SK-N-SH (cell line): ENCODE results near the gene LPCAT2. TPM values are rescaled to one million over a fixed set of nuclear protein-coding genes. Genes with fewer than 3 reads are reported as not detected.

Experiments
- CTCF ChIA-PET: fragments of 300-600, 350-600 bp; formaldehyde crosslinking; extraction: SDS; loops from one replicate; lab custom pipeline; 2021; lab: Yijun Ruan, JAX
- POLR2A ChIA-PET: fragments of 350-600 bp; sonication (Branson Sonifier 250); formaldehyde crosslinking; extraction: SDS; loops from one replicate; lab custom pipeline; 2020; ENCODE audit warnings: antibody characterized with exemption, inconsistent platforms; lab: Yijun Ruan, JAX
- DNase-seq: peaks from one replicate; pipeline ENCODE4 v3.0.0; 2012
- H2AFZ ChIP-seq: fragments of 200-600 bp; sonication (generic); 2 replicates; pipeline ENCODE4 v1.8.1; 2016; ENCODE audit warnings: antibody characterized with exemption, mild to moderate bottlenecking, low read depth
- H3F3A ChIP-seq: fragments of 200-600 bp; sonication (generic); replicated peaks from 2 replicates; pipeline ENCODE3; 2016; ENCODE audit warnings: antibody characterized with exemption, mild to moderate bottlenecking; ENCODE audit not compliant: insufficient read depth
- H3K27ac ChIP-seq, 2 experiments: fragments of 200-500 bp in 1 of 2; fragments of 200-600 bp in 1 of 2; sonication (Bioruptor generic) in 1 of 2; sonication (generic), shearing (Covaris generic) in 1 of 2; 2 replicates each; pipeline versions ENCODE4 v1.5.1 to v1.6.1; 2014 to 2016; ENCODE audit warnings: low read depth in 2 of 2, inconsistent platforms in 1 of 2, low read length in 1 of 2, mild to moderate bottlenecking in 1 of 2, mixed read lengths in 1 of 2
- H3K27me3 ChIP-seq: fragments of 200-600 bp; sonication (generic), shearing (Covaris generic); 2 replicates; pipeline ENCODE4 v1.6.1; 2016; ENCODE audit warnings: mixed run types; ENCODE audit not compliant: insufficient read depth
- H3K36me3 ChIP-seq, 2 experiments: fragments of 200-500 bp in 1 of 2; fragments of 200-600 bp in 1 of 2; sonication (Bioruptor generic) in 1 of 2; sonication (generic) in 1 of 2; replicated peaks in 1 of 2; 2 replicates each; pipeline versions ENCODE3 to v1.5.1; 2014 to 2016; ENCODE audit warnings: low read length in 1 of 2, mild to moderate bottlenecking in 1 of 2; ENCODE audit not compliant: insufficient read depth in 2 of 2, control insufficient read depth in 1 of 2
- H3K4me1 ChIP-seq, 2 experiments: fragments of 200-500 bp in 1 of 2; fragments of 200-600 bp in 1 of 2; sonication (Bioruptor generic) in 1 of 2; sonication (generic), shearing (Covaris generic) in 1 of 2; 2 replicates each; pipeline versions ENCODE4 v1.5.1 to v1.6.1; 2014 to 2016; ENCODE audit warnings: low read depth in 1 of 2, low read length in 1 of 2, mixed run types in 1 of 2; ENCODE audit not compliant: insufficient read depth in 2 of 2, control insufficient read depth in 1 of 2
- H3K4me2 ChIP-seq: fragments of 200-600 bp; sonication (generic), shearing (Covaris generic); 2 replicates; pipeline ENCODE4 v1.6.1; 2017; ENCODE audit warnings: mixed run types
- H3K4me3 ChIP-seq, 2 experiments: fragments of 200-500 bp in 1 of 2; fragments of 200-600 bp in 1 of 2; sonication (Bioruptor generic) in 1 of 2; sonication (generic), shearing (Covaris generic) in 1 of 2; 2 replicates each; pipeline versions ENCODE4 v1.5.1 to v1.8.1; 2014 to 2016; ENCODE audit warnings: low read depth in 2 of 2, inconsistent platforms in 1 of 2, low read length in 1 of 2, mild to moderate bottlenecking in 1 of 2, mixed read lengths in 1 of 2, moderate library complexity in 1 of 2
- H3K79me2 ChIP-seq: fragments of 200-600 bp; sonication (generic); 2 replicates; pipeline ENCODE4 v1.8.1; 2017; ENCODE audit warnings: mild to moderate bottlenecking; ENCODE audit not compliant: insufficient read depth
- H3K9ac ChIP-seq: fragments of 200-600 bp; sonication (generic); 2 replicates; pipeline ENCODE4 v1.6.1; 2017; ENCODE audit warnings: mixed run types
- H3K9me2 ChIP-seq: fragments of 200-600 bp; sonication (generic); 2 replicates; pipeline ENCODE4 v1.6.1; 2017; ENCODE audit warnings: mixed run types
- H3K9me3 ChIP-seq: fragments of 200-600 bp; sonication (generic); 2 replicates; pipeline ENCODE4 v1.6.1; 2017; ENCODE audit warnings: mixed run types, mild to moderate bottlenecking, moderate library complexity
- H4K20me1 ChIP-seq: fragments of 200-600 bp; sonication (generic); 2 replicates; pipeline ENCODE4 v1.6.1; 2017; ENCODE audit warnings: mild to moderate bottlenecking, mixed run types; ENCODE audit not compliant: insufficient read depth
- CHD2 ChIP-seq: fragments of 150-350 bp; IDR thresholded peaks from 2 replicates; pipeline ENCODE4 v1.6.1; 2018; ENCODE audit warnings: low read length; ENCODE audit not compliant: partially characterized antibody
- FOSL2 ChIP-seq: IDR thresholded peaks from 2 replicates; pipeline ENCODE4 v1.4.0; 2012; ENCODE audit warnings: low read depth, mild to moderate bottlenecking, moderate library complexity, borderline replicate concordance
- FOXJ3 ChIP-seq: sonication (generic); formaldehyde crosslinking; IDR thresholded peaks from 2 replicates; pipeline ENCODE4 v1.5.1; 2020; ENCODE audit warnings: mild to moderate bottlenecking, missing genetic modification reagents
- FOXM1 ChIP-seq: IDR thresholded peaks from 2 replicates; pipeline ENCODE4 v1.4.0; 2012; ENCODE audit warnings: low read depth, mild to moderate bottlenecking
- GABPA ChIP-seq: IDR thresholded peaks from 2 replicates; pipeline ENCODE4 v1.4.0; 2012; ENCODE audit warnings: low read depth, mild to moderate bottlenecking
- GATA2 ChIP-seq: sonication (generic); formaldehyde crosslinking; IDR thresholded peaks from 2 replicates; pipeline ENCODE4 v1.5.0; 2020; ENCODE audit warnings: mild to moderate bottlenecking, missing genetic modification reagents
- NRF1 ChIP-seq: IDR thresholded peaks from 2 replicates; pipeline ENCODE4 v1.6.1; 2012; ENCODE audit warnings: low read depth, mild to moderate bottlenecking, low read length
- POLR2AphosphoS5 ChIP-seq: IDR thresholded peaks from 2 replicates; pipeline ENCODE4 v1.6.1; 2012; ENCODE audit warnings: low read depth, low read length
- RAD21 ChIP-seq: IDR thresholded peaks from 2 replicates; pipeline ENCODE4 v1.6.1; 2012; ENCODE audit warnings: mild to moderate bottlenecking, low read length
- SMC3 ChIP-seq: IDR thresholded peaks from 2 replicates; pipeline ENCODE4 v1.6.1; 2012; ENCODE audit warnings: low read depth, low read length, improper control_type of control experiment
- TAF1 ChIP-seq: IDR thresholded peaks from 2 replicates; pipeline ENCODE4 v1.6.1; 2012; ENCODE audit warnings: low read depth, mild to moderate bottlenecking, low read length, moderate library complexity, borderline replicate concordance
- YY1 ChIP-seq: IDR thresholded peaks from 2 replicates; pipeline ENCODE4 v1.4.0; 2012; ENCODE audit warnings: low read depth, mild to moderate bottlenecking
- WGBS: methylation state at CpG from one replicate; pipeline ENCODE4 v1.1.6; 2017; ENCODE audit warnings: low lambda C conversion rate; 5-methylcytosine and 5-hydroxymethylcytosine counted together
- polyA plus RNA-seq, 3 experiments: library from polyadenylated mRNA; depleted of rRNA; stranded (reverse); fragments of >200 nt; gene quantifications; 2 replicates each; pipeline ENCODE4 v1.2.3, GENCODE V29; 2012
- TF ChIP-seq, protein P1 (sequence below): IDR thresholded peaks from 2 replicates; pipeline ENCODE4 v1.4.0; 2012; ENCODE audit warnings: low read depth, borderline replicate concordance
- TF ChIP-seq, protein P2 (sequence below): fragments of 200-600 bp; sonication (generic); IDR thresholded peaks from 2 replicates; pipeline ENCODE4 v1.6.1; 2017; ENCODE audit warnings: antibody characterized with exemption, mild to moderate bottlenecking, moderate library complexity
- TF ChIP-seq, protein P3 (sequence below): IDR thresholded peaks from 2 replicates; pipeline ENCODE4 v1.4.0; 2012; ENCODE audit warnings: low read depth, borderline replicate concordance

Gene LPCAT2
- polyA plus RNA-seq, 1 of the 3 experiments (the other 2 are of a cell fraction), result 9.1 TPM

DNA sequence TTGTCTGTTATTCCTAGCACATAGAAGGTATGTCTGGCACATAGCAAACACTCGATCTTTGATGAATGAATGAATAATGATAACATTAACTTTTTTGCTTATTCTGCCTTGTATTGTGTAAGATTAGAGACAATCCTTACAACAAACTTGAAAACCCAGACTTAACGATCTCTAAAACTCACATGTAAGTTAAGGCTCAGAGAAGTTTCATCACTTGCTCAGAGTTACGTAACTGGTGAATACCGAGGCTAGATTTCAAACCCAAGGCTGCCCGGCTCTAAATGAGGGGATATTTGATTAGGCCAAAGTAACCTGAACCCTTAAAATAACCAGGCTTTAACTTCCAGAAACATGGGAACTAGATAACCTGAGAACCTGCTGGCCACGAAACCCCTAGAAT is 79.9 kb downstream of the LPCAT2 start:
- Histone ChIP-seq H3K36me3 (peaks cover 18 to 28% of the 10 kb centered on the region in 2 experiments), H3F3A (peaks cover 11% of the 10 kb centered on the region), H3K9ac (no peak overlapping the region), H3K9me2 (no peaks in the 10 kb centered on the region), H3K27me3 (no peaks in the 10 kb centered on the region), H3K4me3 (no peak overlapping the region), H3K4me2 (no peak overlapping the region), H3K27ac (no peak overlapping the region)
- ChIA-PET CTCF (no interaction called here), POLR2A (no interaction called here)
- TF ChIP-seq FOXJ3 (CRISPR knock-in tag) (no peak), FOSL2 (no peak), CHD2 (no peak), SMC3 (no peak), GATA2 (CRISPR knock-in tag) (no peak), NRF1 (no peak), RAD21 (no peak)
- TF ChIP-seq, protein P1, sequence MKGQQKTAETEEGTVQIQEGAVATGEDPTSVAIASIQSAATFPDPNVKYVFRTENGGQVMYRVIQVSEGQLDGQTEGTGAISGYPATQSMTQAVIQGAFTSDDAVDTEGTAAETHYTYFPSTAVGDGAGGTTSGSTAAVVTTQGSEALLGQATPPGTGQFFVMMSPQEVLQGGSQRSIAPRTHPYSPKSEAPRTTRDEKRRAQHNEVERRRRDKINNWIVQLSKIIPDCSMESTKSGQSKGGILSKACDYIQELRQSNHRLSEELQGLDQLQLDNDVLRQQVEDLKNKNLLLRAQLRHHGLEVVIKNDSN, result no peak
- TF ChIP-seq, protein P2, sequence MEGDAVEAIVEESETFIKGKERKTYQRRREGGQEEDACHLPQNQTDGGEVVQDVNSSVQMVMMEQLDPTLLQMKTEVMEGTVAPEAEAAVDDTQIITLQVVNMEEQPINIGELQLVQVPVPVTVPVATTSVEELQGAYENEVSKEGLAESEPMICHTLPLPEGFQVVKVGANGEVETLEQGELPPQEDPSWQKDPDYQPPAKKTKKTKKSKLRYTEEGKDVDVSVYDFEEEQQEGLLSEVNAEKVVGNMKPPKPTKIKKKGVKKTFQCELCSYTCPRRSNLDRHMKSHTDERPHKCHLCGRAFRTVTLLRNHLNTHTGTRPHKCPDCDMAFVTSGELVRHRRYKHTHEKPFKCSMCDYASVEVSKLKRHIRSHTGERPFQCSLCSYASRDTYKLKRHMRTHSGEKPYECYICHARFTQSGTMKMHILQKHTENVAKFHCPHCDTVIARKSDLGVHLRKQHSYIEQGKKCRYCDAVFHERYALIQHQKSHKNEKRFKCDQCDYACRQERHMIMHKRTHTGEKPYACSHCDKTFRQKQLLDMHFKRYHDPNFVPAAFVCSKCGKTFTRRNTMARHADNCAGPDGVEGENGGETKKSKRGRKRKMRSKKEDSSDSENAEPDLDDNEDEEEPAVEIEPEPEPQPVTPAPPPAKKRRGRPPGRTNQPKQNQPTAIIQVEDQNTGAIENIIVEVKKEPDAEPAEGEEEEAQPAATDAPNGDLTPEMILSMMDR, result no peak
- TF ChIP-seq, all 33 proteins: peak for 0
- 80% methylated on average over 6 of the region's 6 CpGs for WGBS
- Histone ChIP-seq H4K20me1 (no peaks in the 10 kb centered on the region), H3K9me3 (no peaks in the 10 kb centered on the region), H3K79me2 (no peaks in the 10 kb centered on the region), H2AFZ (no peak overlapping the region), H3K4me1 (no peaks in the 10 kb centered on the region)
- no peak for DNase-seq

DNA sequence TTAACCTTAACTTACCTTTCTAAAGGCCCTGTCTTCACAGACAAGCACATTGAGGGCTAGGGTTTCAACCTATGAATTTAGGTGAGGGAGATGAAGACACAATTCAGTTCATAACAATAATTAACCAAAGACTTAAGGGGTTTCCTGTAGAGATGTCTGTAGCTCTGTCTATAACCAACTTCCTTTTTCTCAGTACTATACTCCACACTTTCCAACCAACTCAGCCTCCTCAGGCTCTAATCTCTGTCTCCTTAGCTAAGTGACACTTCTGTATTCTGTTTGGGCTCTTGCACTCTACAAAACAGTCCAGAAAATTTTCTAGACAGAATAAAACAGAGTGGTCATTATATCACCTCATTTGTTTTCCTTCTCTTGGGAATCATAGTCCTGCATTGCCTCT is 83.4 kb downstream of the LPCAT2 start:
- H3K36me3 ChIP-seq, result no peaks in the 10 kb centered on the region
- POLR2A ChIA-PET, result no interaction called here
- H3K4me2 ChIP-seq, result no peak overlapping the region
- no peaks in the 10 kb centered on the region for H3F3A ChIP-seq
- H3K9me2 ChIP-seq, result no peaks in the 10 kb centered on the region
- DNase-seq, result no peak
- H2AFZ ChIP-seq, result no peak overlapping the region
- H3K27ac ChIP-seq, result no peak overlapping the region
- H3K4me1 ChIP-seq, result no peaks in the 10 kb centered on the region
- H3K79me2 ChIP-seq, result no peaks in the 10 kb centered on the region
- H3K9me3 ChIP-seq, result no peaks in the 10 kb centered on the region
- no peak overlapping the region for H3K4me3 ChIP-seq
- TF ChIP-seq, protein P3, sequence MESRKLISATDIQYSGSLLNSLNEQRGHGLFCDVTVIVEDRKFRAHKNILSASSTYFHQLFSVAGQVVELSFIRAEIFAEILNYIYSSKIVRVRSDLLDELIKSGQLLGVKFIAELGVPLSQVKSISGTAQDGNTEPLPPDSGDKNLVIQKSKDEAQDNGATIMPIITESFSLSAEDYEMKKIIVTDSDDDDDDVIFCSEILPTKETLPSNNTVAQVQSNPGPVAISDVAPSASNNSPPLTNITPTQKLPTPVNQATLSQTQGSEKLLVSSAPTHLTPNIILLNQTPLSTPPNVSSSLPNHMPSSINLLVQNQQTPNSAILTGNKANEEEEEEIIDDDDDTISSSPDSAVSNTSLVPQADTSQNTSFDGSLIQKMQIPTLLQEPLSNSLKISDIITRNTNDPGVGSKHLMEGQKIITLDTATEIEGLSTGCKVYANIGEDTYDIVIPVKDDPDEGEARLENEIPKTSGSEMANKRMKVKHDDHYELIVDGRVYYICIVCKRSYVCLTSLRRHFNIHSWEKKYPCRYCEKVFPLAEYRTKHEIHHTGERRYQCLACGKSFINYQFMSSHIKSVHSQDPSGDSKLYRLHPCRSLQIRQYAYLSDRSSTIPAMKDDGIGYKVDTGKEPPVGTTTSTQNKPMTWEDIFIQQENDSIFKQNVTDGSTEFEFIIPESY, result no peak
- TF ChIP-seq YY1 (no peak), TAF1 (no peak), SMC3 (no peak), FOXM1 (no peak), GABPA (no peak), CHD2 (no peak), POLR2AphosphoS5 (no peak), FOXJ3 (CRISPR knock-in tag) (no peak)
- no peak overlapping the region for H3K9ac ChIP-seq
- no peaks in the 10 kb centered on the region for H4K20me1 ChIP-seq
- CTCF ChIA-PET, result no interaction called here
- H3K27me3 ChIP-seq, result 0 out of 2 replicates have a peak, but pooled peaks cover 9% of the 10 kb centered on the region
